Stimulated activated CD8-positive, alpha-beta memory T cell treated with anti-CD3 and anti-CD28 coated beads, Interleukin-4, amount 100 ng/mL, for 48 hours (primary cell): ENCODE results near the gene SCGB1D4.

Experiments used
- DNase-seq: peaks from one replicate; pipeline ENCODE4 v3.0.0-alpha.2; 2020

SCGB1D4 gene

GRCh38 chr11:62273284-62273683 lies 25.6 kb downstream of the SCGB1D4 start:
- DNase-seq = no peak

- no peak for DNase-seq
Observed at GRCh38 chr11:62269654-62270278, 29.1 kb downstream of the SCGB1D4 start, which contains the start of gene SCGB2A2. Gene SCGB2A2 (plus strand): TSS chr11:62270158. CDS start chr11:62270217, 59 bp downstream.

GRCh38 chr11:62267576-62267975 lies 31.3 kb downstream of the SCGB1D4 start:
- DNase-seq = no peak

DNA sequence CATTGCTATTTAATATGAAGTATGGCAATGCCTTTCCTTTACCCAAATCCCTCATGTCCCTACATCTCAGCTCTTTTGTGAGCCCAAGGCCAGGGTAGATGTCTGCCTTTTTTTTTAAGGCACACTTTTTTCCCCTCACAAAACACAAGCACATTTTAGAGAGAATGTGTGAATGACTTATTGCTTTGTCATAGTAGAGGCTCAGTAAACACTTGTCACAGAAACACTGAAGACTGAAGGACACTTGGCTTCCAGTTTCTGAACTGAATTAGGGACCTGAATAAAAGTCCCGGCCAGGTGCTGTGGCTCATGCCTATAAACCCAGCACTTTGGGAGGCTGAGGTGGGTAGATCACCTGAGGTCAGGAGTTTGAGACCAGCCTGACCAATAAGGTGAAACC lies 31.8 kb downstream of the SCGB1D4 start:
- DNase-seq = no peak

GRCh38 chr11:62266558-62266957 lies 32.3 kb downstream of the SCGB1D4 start:
- peak; percentile 40 for DNase-seq

GRCh38 chr11:62264004-62264403 lies 34.9 kb downstream of the SCGB1D4 start:
- DNase-seq = no peak

GRCh38 chr11:62260261-62260953 lies 38.5 kb downstream of the SCGB1D4 start:
- DNase-seq = no peak

DNA sequence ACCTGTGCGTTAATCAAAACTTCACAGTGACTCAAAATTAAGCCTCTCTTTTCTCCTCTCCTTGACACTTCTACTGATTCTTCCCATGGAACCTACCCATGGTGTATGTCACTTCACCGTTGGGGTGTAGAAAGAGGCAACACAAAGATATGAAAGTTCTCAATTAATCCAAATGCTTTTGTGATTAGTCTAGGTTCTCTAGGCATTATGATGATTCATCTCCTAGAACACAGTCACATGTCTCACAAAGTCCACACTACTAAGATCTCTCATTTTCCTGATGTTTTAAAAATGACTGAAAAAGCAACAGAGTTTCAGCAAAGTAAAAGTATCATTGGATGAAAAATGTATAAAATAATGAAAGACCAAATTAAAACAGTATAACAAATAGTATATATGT lies 42.6 kb downstream of the SCGB1D4 start:
- DNase-seq = no peak

DNA sequence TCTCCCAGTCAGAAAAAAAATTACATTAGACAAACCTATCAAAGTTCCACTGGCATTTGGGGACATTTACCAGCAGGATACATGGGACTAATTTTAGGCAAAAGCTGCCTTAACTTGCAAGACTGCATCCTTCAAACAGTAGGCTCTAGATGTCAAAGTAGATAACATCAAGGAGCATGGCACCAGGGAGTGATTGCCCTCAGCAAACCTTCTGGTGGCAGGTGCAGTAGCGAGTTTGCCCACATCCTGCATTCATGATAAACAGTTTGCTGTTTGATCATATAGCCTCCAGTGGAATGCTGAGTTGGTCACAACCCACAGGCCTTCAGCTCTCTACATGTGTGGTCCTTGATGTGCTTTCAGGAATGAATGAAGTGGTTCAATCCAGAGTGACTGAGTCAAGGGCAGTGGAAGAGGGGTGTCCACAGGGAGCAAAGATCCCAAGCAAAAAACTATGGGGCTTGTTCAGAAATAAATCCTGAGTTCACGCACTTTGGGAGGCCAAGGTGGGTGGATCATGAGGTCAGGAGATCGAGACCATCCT lies 44.8 kb downstream of the SCGB1D4 start:
- DNase-seq = no peak

GRCh38 chr11:62251698-62252097 lies 47.2 kb downstream of the SCGB1D4 start:
- no peak for DNase-seq
